ENCODE measurements around the gene CYP2J2. TPM values are rescaled to one million over a fixed set of nuclear protein-coding genes. Genes with fewer than 3 reads are reported as not detected.
"Not testable (repeated sequence)": the region's sequence is repeated elsewhere in the genome, so short reads cannot be mapped to it uniquely, and the experiment has no call there.

The CYP2J2 gene
- total RNA-seq, 1 experiment from 2014 or later: 0.11 TPM

DNA sequence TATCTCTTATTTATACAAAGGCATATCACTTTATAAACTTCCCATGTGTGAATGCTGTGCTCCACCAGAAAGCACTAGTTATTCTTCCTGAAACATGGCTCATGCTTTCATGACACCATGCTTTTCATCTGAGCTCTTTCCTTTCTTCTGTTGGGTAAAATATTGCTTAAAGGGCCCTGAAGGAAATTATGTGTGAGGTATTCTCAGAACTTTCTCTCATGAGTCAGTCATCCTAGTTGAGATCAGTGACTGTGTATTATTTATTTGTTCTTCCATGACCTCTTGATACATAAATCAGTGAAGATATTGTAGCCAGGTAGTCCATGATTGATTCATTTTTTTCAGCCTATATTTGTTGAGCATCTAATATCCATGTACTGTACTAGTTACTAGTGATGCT lies 54.8 kb downstream of the CYP2J2 start:
- DNase-seq (ENCODE audit: low read depth): no peak

DNA sequence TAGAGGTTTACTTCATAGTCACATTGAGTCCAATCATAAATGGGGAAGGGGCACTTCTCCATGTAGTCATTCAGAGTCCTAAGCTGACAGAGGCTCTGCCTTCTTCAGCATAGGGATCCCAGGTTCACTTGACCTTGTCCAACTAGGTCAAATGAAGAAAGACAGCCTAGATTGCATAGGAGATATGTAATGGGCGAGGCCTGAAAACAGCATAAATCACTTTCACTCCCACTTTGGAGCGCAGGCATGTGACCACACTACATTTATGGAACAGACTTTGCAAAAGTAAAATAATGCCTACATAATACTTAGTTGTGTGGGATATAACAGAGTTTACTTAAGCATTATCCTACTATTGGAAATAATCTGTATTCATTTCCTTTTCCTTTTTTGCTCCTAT lies 60.1 kb downstream of the CYP2J2 start:
- no peak for DNase-seq (ENCODE audit: low read depth)

DNA sequence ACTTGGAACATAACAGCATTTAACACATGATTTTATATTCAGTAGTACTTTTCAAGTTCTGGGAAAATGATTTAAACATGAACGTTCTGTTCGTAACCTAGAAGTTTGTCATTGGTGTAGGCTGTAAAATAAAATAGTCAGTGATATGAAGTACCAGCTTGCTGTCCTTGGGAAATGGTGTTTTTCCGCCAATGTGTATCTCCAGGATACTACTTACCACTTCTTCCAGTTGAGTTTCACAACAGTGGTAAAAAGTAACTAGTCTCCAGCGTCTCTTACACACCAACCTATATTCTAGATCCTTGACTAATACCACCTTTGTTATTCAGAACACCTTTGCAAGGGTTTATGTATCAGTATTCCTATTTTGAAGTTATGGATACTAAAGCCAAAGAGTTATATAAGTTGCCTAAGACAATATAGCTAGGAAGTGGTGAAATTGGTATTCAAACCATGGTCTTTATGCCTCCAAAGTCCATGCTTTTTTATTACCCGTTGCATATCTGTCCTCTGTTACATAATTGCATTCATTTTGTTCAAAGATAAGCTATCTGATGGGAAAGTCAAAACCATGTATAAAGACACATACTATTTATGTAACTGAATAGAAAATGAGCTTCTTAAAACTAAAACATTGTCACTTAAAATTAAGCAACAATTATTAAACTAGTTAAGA lies 68.8 kb downstream of the CYP2J2 start:
- DNase-seq (ENCODE audit: low read depth): no peak

DNA sequence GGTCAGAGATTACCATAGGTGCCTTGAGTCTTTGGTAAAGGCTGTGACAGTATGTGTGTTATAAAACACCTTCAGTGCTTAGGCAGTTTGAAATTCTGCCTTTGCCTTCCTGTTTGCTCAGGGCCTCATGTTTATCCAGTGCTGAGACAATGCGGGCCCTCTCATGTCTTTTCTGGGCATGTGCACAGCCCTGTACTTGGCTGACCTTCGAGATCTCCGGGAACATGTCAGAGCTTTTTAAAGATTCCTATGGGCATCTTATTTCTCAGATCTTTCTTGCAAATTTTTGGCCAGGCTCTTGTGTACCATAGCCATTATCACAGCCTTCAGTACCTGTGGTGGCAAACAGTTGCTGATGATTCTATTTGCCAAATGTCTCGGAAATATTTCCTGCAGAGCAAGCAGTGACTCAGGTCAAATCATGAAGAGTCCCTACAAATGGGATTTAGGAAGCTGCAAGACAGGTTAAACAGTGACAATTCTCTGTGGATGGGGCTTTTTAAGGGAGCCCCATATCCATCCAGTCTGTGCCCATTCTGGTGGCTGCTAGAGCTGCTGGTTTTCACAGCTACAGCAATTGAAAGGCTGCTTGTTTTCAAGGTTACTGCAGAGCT lies 69.7 kb downstream of the CYP2J2 start:
- no peak for DNase-seq (ENCODE audit: low read depth)

DNA sequence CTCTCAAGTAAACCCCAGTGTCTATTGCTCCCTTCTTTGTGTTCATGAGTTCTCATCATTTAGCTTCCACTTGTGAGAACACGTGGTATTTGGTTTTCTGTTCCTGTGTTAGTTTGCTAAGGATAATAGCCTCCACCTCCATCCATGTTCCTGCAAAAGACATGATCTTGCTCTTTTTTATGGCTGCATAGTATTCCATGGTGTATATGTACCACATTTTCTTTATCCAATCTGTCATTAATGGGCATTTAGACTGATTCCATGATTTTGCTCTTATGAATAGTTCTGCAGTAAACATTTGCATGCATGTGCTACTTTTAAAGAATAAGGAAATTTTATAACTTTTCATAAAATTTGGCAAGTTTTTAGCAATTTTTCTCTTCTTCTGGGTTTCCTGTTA lies 71.3 kb downstream of the CYP2J2 start:
- DNase-seq (ENCODE audit: low read depth): not testable (repeated sequence)

DNA sequence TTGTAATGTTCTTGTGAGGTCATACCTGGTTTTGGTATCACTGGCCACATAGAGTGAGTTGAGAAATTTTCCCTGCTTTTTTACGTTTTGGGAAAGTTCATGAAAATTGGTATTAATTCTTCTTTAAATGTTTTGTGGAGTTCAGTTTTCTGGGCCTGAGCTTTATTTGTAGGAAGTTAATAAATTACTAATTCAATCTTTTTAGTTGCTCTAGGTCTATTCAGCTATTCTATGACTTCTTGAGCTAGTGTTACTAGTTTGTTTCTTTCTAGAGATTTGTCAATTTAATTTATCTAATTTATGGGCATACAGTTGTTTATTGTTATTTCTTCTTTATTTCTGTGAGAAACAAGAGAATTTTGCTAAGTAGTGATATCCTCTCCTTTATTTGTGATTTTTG lies 74.5 kb downstream of the CYP2J2 start:
- no peak for DNase-seq (ENCODE audit: low read depth)

DNA sequence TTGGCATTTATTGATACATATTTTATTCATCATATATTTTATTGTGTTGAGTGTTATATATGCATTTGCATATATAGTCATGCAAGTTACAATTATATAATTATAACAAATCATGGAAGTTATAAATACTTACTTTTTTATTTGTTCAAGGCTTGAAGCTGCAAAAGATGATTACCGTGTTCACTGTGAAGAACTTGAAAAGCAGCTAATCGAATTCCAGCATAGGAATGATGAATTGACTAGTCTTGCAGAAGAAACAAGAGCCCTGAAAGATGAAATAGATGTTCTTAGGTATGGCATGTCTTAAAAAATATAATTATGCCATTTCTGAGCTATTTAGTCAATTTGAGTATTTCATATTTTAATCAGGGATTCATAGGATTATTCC lies 79.7 kb downstream of the CYP2J2 start:
- no peak for DNase-seq (ENCODE audit: low read depth)

DNA sequence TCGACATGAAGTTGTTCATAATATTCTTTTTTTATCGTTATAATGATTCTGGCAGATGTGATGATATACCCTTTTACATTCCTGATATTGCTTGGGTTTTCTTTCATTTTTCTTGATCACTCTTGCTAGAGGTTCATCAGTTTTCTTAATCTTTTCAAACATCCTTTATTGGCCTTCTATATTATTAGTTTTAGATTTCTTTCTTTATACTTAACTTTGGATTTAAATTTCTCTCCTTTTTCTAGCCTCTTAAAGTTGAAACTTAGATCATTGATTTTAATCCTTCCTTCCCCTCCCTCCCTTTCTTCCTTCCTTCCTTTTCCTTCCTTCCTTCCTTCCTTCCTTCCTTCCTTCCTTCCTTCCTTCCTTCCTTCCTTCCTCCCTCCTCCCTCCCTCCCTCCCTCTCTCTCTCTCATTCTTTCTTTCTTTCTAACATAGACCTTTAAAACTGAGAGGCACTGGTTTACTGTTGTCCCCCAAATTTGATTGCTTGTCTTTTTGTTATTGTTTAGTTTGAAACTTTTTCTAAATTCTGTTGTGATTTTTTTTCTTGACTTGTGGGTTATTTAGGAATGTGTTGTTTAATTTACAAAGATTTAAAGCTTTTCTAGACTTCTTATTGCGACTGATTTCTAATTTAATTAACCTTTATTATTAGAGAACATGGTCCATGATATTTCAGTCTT lies 80.2 kb downstream of the CYP2J2 start:
- no peak for DNase-seq (ENCODE audit: low read depth)

DNA sequence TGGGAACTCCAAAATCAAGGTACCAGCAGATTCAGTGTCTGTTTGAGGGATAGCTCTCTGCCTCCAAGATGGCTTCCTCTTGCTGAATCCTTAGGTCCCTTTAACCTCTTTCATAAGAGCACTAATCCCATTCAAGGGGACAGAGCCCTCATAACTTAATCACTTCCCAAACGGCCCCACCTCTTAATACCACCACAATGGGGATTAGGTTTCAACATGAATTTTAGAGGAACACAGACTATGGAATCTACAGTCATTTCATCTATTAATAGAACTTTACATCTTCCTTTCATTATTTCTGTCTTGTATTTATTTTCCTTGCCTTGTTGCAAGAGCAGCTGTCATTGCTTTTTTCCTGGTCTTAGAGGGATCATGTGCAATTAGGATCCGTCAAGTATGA lies 81.5 kb downstream of the CYP2J2 start:
- DNase-seq (ENCODE audit: low read depth): no peak

Other genes with a start within 250 kb of the CYP2J2 start
- 0.11 and 0.19 TPM in 2 replicates for gene HOOK1, start 111.8 kb downstream of the CYP2J2 start, total RNA-seq (2014; rRNA removed)
- gene C1orf87, start 147.0 kb upstream of the CYP2J2 start, total RNA-seq (2014; rRNA removed): not detected in 2 replicates